C4-2B (cell line): Measurements from ENCODE around the gene SH3GL3.

Experiments
- H3K27ac ChIP-seq: fragments of 450-650 bp; 2 replicates; pipeline ENCODE4 v1.5.1; 2017
- ZFX ChIP-seq: fragments of 450-650 bp; IDR thresholded peaks from 2 replicates; pipeline ENCODE4 v1.6.1; 2017
- TF ChIP-seq, protein P1 (sequence below): fragments of 450-650 bp; conservative IDR thresholded peaks from 2 replicates; pipeline ENCODE4 v1.5.1; 2017; ENCODE audit warnings: mild to moderate bottlenecking

SH3GL3 gene

DNA sequence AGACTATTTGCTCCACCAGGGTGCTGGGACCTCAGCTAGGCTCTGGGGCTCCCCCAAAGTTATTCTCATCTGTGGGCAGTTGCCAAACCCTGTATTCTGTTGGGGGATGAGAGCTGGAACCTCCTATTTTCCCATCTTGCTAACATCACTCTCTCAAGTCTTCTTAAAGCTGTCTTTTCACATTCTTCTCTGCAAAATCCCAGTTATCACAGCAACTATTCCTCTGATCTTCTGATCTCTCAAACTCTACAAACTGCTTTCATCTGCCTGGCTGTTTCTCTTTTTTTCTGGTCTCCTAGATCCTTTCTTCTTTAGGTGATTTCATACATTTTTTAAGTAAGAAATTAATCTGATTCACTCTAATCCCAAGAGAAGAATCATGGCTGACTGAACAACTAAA lies 196.1 kb downstream of the SH3GL3 start:
- no peak overlapping the region for H3K27ac ChIP-seq
- TF ChIP-seq ZFX = no peak
- TF ChIP-seq, protein P1, sequence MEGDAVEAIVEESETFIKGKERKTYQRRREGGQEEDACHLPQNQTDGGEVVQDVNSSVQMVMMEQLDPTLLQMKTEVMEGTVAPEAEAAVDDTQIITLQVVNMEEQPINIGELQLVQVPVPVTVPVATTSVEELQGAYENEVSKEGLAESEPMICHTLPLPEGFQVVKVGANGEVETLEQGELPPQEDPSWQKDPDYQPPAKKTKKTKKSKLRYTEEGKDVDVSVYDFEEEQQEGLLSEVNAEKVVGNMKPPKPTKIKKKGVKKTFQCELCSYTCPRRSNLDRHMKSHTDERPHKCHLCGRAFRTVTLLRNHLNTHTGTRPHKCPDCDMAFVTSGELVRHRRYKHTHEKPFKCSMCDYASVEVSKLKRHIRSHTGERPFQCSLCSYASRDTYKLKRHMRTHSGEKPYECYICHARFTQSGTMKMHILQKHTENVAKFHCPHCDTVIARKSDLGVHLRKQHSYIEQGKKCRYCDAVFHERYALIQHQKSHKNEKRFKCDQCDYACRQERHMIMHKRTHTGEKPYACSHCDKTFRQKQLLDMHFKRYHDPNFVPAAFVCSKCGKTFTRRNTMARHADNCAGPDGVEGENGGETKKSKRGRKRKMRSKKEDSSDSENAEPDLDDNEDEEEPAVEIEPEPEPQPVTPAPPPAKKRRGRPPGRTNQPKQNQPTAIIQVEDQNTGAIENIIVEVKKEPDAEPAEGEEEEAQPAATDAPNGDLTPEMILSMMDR = no peak

DNA sequence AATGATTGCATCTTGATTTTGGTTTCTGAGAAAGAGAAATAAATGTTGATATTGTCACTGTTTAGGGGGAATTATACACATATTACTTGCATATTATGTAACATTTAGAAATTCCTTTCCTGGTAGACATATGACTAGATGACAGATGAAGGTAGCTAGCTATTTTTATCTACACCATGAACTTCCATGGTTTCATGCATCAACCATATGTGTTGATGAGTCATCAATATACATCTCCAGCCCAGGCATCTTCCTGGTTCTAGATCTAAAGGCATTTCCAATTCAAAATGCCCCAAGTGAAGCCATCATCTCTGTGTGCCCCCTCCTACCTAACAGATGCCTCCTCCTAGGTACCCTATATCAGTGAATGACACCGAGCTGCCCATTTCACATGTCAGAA lies 197.3 kb downstream of the SH3GL3 start:
- TF ChIP-seq, protein P1 = no peak
- no peak for TF ChIP-seq ZFX
- H3K27ac ChIP-seq = no peak overlapping the region

DNA sequence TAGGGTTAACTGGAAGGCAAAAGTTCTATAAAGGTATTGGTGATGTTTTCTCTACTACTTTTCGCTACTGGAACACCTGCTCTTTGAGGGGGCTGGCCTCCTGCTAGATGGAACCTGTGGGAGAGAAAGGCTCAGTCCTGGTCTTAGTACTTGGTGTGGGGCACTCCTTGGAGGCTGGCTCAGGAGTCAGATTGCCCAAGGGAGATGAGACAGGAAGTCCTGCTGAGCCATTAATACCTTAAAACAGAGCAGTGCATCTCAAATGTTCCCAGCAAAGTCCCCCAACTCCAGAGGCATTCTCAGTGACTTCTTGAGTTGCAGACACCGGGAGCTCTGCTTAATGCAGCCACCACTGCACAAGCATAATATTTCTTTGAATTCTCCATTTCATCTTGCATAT lies 203.7 kb downstream of the SH3GL3 start:
- H3K27ac ChIP-seq = no peak overlapping the region
- TF ChIP-seq, protein P1 = no peak
- TF ChIP-seq ZFX = no peak

DNA sequence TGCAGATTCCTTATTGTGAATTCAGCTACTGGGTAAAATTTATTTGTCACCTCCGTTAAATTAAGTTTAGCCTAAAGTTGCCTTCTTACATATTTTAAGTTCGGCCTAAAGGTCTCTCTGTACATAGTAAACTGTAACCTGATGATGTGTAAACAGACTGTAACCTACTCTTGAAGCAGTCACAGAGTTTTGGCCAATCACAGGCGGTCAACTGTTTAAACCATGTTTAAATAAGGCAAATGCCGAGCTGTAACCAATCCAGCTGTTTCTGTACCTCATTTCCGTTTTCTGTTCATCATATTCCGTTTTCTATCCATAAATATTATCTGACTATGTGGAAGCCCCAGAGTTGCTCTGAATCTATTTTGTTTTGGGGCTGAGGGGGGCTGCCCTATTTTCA lies 204.4 kb downstream of the SH3GL3 start:
- H3K27ac ChIP-seq = no peak overlapping the region
- TF ChIP-seq, protein P1 = no peak
- no peak for TF ChIP-seq ZFX

DNA sequence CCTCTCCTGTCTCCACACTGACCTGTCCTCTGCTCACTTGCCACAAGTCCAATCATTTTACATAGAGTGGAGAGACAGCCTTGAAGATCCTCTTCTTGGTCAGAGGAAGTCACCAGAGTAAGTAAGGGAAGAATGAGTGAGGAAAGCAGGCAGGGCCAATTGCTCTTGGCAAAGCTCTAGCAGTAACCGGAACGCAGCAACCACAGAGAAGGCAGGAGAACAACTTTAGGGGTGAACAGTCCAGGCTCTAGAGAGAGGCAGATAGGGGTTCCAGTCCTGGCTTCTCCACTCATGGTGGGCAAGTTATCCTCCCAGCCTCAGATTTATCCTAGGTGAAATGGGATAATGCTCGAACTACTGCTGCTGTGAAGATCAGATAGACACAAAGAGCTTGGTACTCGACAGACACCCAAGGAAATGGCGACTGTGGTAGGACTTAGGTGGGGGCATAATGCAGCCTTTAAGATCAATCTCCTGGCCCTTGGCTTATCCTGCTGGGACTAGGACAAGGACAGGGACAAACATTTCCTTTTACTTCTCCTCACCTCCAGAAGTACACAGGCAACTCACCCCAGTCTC lies 205.6 kb downstream of the SH3GL3 start:
- no peak for TF ChIP-seq ZFX
- no peak overlapping the region for H3K27ac ChIP-seq

DNA sequence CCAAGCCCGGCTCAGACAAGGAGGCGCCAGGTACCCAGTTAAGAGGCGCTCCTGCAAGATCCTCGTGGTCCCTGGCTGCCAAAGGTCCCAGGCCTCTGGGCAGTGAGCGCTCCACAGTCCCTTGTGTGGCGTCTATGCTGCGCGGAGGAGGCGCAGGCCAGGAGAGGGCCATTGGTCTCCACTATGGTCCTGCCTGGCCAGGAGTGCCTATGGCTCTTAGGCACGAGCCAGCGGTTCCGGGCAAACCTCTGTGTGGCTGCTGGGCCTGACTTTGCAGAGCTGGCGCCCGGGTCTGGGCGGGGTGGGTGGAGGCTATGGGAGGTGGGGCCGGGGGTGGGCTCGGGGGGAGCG lies 206.1 kb downstream of the SH3GL3 start:
- TF ChIP-seq ZFX = no peak
- TF ChIP-seq, protein P1 = no peak
- H3K27ac ChIP-seq = no peak overlapping the region; the same call in 1 of the 2 replicates

DNA sequence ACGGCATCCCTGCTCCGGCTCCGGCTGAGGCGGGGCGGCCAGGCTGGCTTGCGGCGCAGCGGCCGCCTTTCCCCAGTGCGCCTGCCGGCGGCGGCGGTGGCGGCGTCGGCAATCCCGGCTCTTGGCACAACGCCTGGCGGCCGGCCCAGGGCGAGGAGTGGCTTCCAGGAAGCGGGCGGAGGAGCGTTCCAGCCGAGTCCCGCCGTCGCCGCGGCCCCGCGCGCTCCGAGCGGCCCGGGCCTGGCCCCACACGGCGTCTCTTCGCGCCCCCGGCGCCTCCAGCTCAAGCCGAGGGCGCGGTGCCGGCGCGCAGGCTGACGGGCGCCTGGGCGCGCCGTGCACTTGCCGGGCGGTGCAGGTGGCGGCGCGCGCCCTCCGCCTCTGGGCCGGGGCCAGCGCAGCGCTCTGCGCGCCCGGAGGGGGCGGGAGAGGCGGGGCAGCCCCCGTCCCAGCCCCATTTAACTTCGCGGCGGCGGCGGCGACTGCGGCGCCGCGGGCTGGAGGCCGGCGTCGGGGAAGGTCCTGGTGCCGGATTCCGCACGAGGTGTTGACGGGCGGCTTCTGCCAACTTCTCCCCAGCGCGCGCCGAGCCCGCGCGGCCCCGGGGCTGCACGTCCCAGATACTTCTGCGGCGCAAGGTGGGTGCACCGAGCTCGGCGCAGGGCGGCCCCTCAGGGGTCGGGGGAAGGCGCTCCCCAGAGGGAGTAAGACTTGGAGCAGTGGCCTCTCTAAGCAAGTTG lies 206.7 kb downstream of the SH3GL3 start, which contains the start of gene ADAMTSL3:
TSS of gene ADAMTSL3 (plus strand) at position 485 of the 740 bp plus-strand sequence. CDS start 1,639 bp downstream, outside the sequence.
- peak within 1 kb of the TSS; percentile 27 for H3K27ac ChIP-seq
- TF ChIP-seq ZFX = no peak
- TF ChIP-seq, protein P1 = no peak; the same call in 1 of the 2 replicates
